GM10248 (cell line): ENCODE measurements around the gene GNAT3.

Experiments
- CTCF ChIA-PET: fragments of 300-600 bp; sonication (Branson Sonifier 250); formaldehyde crosslinking; extraction: SDS; loops from one replicate; lab custom pipeline; 2021; ENCODE audit warnings: antibody characterized with exemption; lab: Yijun Ruan, JAX
- POLR2A ChIA-PET: fragments of 350-650 bp; sonication (Branson Sonifier 250); formaldehyde crosslinking; extraction: SDS; loops from one replicate; lab custom pipeline; 2020; ENCODE audit warnings: antibody characterized with exemption; lab: Yijun Ruan, JAX
- DNase-seq: peaks from one replicate; pipeline ENCODE4 v3.0.0; 2012; ENCODE audit errors: extremely low spot score
- TF ChIP-seq, protein P1 (sequence below): IDR thresholded peaks from 2 replicates; pipeline ENCODE4 v1.5.1; 2012; ENCODE audit warnings: mild to moderate bottlenecking, low read depth; ENCODE audit errors: extremely low read depth, missing control alignments, control extremely low read depth

Gene GNAT3

DNA sequence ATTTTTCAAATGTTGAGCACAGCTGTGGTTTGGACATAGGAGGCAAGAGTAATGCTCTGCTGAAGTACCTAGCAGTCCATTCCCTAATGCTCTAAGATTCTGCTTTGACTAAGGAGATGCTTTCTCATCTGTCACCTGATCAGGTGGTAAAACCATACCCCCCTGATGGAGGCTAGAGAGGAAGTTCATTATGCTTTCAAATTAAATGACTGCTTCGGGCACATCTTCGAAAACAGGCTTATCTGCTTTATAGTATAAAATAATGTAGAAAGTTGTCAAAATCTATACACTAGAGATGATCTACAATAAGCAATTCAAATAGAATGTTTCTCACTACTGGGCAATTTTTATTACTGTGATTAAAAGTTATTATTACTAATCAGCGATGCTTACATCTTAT lies at the start of gene GNAT3:
Gene GNAT3, minus strand, starts transcription at position 101 of the 400 bp plus-strand sequence. CDS start 138 bp downstream, outside the sequence.
- ChIA-PET POLR2A (no interaction called here), CTCF (no interaction called here)
- TF ChIP-seq, protein P1, sequence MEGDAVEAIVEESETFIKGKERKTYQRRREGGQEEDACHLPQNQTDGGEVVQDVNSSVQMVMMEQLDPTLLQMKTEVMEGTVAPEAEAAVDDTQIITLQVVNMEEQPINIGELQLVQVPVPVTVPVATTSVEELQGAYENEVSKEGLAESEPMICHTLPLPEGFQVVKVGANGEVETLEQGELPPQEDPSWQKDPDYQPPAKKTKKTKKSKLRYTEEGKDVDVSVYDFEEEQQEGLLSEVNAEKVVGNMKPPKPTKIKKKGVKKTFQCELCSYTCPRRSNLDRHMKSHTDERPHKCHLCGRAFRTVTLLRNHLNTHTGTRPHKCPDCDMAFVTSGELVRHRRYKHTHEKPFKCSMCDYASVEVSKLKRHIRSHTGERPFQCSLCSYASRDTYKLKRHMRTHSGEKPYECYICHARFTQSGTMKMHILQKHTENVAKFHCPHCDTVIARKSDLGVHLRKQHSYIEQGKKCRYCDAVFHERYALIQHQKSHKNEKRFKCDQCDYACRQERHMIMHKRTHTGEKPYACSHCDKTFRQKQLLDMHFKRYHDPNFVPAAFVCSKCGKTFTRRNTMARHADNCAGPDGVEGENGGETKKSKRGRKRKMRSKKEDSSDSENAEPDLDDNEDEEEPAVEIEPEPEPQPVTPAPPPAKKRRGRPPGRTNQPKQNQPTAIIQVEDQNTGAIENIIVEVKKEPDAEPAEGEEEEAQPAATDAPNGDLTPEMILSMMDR = no peak
- no peak for DNase-seq

DNA sequence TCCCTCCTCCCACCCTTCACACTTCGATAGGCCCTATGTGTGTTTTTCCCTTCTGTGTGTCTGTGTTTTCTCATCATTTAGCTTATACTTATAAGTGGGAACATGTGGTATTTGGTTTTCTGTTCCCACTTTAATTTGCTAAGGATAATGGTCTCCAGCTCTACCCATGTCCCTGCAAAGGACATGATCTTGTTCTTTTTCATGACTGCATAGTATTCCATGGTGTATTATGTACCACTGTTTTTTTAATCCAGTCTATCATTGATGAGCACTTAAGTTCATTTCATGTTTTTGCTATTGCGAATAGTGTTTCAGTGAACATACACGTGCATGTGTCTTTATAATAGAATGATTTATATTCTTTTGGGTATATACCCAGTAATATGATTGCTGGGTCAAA lies 46.3 kb upstream of the GNAT3 start:
- TF ChIP-seq, protein P1 = no peak
- ChIA-PET POLR2A (no interaction called here), CTCF (no interaction called here)
- DNase-seq = no peak

DNA sequence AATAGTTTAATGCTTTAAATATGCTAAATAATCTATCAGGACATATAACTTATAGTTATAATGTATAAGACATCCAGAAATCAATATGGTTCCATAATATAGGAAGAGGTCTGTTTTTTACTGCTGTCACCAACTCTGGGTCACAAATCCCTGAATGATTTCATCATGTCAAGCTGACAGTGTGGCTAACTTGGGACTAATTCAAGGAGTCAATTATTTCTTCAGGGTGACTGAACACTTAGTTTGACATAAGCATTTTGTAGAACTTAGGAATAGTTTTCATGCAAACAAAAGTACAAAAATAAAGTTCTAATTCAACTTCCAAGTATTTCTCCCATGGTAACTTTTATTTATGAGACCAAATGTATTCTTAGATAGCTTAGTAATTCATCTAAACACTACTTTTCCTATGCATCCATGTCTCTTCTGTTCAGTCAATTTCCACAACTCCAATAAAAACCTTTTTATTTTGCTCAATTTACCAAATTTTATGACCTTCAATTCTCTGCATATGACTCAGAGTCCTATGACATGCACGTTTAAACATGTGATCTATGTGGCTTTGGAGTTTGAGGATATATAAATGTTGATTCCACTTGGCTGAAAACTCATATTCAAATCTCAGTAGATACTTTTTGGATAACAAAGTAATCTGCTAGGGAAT lies 40.3 kb upstream of the GNAT3 start:
- ChIA-PET POLR2A (no interaction called here), CTCF (no interaction called here)
- TF ChIP-seq, protein P1 = no peak
- no peak for DNase-seq

DNA sequence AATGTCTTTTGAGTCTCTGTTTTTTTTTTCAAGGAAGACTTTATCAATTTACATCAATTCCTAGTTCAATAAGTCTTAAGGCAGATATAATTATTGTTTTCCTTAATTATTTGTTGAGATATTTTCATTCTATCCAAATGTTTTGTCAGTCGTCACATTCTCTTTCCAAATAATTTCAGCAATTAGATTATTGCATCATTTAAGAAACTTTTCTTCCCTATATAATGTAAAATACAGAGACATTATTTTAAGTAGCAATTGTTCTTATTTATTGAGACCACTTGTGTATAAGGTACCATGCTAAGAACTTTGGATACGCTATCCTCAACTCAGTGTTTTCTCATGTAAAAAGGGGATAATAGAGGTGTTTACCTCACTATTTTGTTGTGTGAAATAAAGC lies 38.1 kb upstream of the GNAT3 start:
- TF ChIP-seq, protein P1 = no peak
- DNase-seq = no peak
- ChIA-PET POLR2A (no interaction called here), CTCF (no interaction called here)

DNA sequence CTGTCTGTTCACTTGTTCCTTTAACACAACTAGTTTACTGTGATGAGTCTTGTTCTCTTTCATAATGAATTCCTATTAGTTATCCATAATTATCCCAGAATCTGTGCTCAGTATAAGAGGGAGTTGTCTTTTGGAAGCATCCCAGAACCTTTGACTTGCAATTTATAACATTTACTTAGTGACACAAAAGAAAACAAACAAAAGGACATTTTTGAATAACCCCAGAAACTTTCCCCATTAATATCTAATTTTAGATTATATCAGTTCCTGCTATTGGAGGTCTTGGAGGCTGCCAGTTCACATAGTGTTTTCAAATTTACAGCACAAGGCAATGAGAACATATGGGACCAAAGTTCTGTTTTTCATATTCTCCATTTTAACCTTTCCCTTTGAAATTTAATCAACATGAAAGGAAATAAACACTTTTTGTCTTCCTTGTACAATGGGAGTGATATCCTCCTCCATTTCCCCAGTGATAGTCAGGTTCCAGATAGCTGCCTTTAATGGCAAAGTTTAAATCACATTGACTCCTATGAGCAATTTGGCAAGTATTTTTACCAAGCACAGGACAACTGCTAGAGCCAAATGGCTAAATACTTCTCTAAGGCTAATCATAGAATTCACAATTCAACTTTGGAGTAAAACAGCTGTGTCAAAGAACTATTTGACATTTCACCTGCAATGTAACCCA lies 37.1 kb upstream of the GNAT3 start:
- CTCF ChIA-PET = no interaction called here
- POLR2A ChIA-PET = no interaction called here
- no peak for DNase-seq
- TF ChIP-seq, protein P1 = no peak

DNA sequence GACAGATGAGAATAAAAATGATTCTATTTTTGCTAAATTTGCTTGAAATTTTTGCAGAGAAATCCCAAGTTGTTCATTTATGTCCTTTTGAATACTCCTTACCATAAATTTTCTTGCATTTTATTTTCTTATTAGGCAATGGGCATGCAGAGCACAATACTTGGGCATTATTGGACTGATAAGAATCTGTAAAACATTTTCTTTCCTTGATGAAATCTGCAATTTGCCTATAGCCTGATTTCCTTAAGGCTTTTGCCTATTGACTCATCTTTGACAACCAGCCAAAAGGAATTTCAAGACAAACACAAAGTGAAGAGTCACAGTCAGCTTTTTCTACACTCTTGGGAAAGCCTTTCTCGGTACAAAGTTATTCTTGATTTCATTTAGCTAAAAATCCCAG lies 30.5 kb upstream of the GNAT3 start:
- no peak for DNase-seq
- TF ChIP-seq, protein P1 = no peak
- CTCF ChIA-PET = no interaction called here
- POLR2A ChIA-PET = no interaction called here
